Activated CD4-positive, alpha-beta T cell treated with anti-CD3 and anti-CD28 coated beads, Interleukin-10, Interleukin-2, amounts not matched to agents 100 ng/mL and 50 ng/mL, durations not matched to agents 16 hours and 8 hours (primary cell): ENCODE results near the gene ADGRD1.

Experiments used
- DNase-seq: peaks from one replicate; pipeline ENCODE4 v3.0.0-alpha.2; 2020

The ADGRD1 gene

DNA sequence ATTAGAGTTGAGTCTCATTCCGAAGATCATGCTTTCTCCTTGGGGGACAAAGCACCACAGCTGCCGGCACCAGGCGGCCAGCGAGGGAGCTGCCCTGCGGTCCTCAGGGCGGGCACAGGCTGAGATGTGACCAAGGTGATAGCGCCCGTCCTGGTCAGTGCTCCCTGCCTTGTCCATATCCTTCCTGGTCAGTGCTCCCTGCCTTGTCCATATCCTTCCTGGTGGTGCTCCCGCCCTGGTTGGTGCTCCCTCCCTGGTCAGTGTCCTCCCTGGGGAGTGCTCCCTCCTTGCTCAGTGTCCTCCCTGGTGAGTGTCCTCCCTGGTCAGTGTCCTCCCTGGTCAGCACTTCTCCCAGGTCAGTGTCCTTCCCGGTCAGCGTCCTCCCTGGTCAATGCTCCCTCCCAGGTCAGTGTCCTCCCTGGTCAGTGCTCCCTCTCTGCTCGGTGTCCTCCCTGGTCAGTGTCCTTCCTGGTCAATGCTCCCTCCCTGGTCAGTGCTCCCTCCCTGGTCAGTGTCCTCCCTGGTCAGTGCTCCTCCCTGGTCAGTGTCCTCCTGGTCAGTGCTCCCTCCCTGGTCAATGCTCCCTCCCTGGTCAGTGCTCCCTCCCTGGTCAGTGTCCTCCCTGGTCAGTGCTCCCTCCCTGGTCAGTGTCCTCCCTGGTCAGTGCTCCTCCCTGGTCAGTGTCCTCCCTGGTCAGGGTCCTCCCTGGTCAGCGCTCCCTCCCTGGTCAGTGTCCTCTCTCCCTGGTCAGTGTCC is 92.2 kb downstream of the ADGRD1 start:
- DNase-seq: no peak

DNA sequence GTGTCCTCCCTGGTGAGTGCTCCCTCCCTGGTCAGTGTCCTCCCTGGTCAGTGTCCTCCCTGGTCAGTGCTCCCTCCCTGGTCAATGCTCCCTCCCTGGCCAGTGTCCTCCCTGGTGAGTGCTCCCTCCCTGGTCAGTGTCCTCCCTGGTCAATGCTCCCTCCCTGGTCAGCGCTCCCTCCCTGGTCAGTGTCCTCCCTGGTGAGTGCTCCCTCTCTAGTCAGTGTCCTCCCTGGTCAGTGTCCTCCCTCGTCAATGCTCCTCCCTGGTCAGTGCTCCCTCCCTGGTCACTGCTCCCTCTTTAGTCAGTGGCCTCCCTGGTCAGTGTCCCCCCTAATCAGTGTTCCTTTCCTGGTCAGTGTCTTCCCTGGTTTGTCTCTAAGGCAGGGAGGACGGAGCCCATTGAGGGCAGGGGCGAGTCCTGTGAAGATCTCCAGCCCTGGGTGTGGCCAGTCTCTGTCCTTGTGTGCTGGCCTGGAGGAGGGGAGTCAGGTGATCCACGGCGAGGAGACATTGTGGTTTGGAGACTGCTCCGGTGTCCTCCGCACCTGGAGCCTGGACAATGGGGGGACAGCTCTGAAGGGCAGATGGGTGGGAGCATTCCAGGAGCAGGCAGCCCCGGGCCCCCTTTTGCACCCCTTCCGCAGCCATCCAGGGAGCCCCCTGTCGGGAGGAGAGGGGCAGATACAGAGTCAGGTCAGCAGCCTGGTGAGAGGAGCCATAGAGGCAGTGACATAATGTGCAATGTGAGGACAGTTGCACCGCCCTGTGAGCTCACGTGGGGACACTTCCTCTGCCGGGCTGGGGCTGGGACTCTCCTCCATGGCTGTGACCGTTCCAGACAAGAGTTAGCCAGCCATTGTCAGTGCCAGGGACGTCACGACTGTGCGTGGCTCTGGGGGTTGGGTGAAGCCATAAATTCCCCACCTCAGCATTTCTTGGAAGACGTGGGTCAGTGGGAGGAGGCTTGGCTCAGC is 93.4 kb downstream of the ADGRD1 start:
- DNase-seq: no peak

DNA sequence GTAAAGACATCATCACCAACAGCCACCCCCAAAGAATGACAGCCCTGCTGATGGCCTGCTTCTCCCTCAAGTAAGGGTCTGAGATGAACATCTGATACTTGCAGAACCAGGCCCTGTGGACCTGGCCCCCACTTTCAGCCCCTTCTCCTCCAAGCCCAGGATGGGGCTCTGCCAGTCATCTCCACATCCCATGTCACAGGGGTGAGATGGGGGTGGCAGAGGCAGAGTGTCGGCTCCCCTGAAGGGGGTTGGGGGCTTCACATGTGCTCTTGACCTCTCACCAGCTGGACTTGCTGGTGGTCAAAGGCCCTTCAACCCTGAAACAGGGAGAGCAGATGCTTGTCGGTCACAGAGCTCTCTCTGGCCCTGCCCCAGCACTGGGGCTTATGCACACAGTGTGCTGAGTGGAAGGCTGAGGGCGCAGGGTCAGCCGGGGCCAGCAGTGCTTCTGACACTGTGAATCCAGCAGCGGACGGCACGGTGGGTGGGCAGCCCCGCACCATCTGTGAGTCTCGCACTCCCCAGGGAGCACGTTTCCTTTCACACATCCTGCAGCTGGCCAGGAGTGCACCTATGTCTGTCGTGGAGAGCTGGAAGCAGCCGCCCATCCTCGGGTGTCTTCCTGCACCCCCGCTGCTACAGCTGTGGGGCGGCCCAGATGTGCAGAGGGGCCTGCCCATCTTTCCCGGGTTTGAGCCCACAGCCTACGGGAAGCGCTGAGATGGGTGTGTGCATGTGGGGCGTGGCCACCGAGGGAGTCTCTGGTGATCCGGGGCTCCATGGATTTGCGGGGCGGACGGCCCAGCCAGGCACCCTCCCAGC is 94.3 kb downstream of the ADGRD1 start:
- no peak for DNase-seq

DNA sequence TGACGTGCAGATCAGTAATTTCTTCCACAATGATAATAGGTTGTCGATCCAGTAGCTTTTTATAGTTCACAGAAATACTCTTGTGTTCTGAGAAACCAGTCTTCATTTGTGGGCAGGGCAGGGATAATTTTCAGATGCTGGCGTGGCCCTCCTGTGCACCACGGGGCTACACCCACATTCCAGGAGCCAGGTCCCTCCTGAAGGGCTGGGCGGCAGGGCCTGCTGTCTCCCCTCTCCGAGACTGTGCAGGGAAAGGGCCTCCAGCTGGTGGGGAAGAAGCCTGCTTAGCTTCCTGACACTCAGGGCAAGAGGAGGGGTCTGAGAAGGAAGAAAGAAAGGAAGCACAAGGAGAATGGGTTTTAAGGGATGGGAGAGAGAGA is 94.9 kb downstream of the ADGRD1 start:
- DNase-seq: no peak

DNA sequence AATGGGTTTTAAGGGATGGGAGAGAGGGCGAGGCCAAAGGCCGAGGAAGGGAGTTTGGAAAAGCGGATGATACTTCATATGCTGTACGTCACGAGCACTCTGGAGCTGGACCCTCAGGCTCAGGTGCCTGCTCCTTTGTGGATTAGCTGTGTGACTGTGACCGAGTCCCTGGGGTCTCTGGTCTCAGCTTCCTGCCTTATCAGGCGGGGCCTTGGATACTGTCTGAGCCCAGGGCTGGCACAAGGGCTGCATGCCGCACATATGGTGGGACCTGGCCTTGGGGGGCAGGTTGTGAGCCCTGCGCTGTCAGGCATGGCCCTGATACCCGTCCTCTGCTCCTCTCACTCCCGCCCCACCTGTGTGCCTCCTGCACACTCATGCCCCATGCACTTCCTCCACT is 95.3 kb downstream of the ADGRD1 start:
- no peak for DNase-seq

DNA sequence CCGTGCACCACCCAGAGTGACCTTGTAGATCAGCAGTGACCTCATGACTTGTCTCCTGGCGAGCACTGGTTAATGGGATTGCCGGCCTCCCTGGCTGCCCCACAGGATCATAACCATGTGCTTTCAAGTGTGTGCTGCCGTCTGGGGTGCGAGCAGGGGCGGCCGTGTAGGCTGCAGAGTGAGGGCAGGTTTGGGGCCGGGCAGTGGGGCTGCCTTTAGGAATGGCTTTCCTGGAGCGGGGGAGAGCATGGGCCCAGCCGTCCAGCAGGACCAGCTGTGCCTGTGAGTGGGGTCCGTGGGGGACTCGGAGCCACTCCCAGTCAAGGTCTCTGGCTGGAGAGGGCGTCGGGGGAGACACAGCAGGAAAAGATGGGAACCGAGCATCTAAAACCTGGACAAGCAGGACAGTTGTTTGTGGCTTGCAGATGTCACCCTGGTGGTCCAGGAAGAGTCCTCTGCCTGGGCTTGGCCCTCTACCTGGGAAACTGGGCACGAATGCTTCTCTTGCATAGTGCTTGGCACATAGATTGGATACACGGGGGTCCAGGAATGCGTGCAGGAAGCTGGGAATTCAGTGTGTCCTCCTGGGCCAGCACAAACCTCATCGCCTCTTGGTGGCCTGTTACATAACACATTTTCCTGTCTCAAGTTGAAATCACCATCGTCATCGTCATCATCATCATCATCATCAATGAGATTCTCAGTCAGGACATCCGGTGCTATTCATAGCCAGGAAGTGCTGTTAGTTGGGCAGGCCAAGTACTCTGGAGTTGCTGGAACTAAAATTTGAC is 96.0 kb downstream of the ADGRD1 start:
- no peak for DNase-seq

DNA sequence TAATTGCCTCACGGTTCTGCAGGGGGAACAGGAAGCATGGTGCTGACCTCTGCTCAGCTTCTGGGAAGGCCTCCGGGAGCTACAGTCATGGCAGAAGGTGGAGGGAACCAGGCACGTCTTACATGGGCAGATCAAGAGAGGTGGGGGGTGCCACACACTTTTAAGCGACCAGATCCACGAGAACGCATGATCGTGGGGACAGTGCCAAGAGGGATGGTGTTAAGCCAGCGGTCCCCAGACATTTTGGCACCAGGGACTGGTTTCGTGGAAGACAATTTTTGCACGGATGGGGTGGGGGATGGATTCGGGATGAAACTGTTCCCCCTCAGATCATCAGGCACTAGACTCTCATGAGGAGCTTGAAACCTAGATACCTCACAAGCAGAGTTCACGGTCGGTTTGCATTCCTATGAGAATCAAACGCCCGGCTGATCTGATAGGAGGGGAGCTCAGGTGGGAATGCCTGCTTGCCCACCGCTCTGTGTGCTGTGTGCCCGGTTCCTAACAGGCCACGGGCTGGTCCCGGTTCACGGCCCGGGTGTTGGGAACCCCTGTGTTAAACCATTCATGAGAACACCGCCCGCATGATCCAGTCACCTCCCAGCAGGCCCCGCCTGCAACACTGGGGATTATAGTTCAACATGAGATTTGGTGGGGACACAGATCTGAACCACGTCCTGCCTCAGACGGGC is 96.9 kb downstream of the ADGRD1 start:
- no peak for DNase-seq

DNA sequence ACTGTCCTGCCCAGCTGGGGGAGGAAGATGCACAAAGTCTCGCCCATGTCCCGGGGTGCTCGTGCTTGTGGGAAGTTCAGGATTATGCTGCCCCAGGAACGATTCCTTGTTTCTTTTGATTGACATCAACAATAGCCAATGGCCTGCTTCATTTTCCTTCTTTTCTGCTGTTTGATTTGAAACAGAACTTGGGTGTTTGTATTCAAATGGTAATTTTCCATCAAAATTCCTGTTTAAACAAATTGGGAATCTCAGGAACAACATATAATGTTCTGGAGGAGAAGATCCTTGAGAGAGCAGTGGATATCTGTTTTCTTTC is 97.4 kb downstream of the ADGRD1 start:
- DNase-seq: no peak

DNA sequence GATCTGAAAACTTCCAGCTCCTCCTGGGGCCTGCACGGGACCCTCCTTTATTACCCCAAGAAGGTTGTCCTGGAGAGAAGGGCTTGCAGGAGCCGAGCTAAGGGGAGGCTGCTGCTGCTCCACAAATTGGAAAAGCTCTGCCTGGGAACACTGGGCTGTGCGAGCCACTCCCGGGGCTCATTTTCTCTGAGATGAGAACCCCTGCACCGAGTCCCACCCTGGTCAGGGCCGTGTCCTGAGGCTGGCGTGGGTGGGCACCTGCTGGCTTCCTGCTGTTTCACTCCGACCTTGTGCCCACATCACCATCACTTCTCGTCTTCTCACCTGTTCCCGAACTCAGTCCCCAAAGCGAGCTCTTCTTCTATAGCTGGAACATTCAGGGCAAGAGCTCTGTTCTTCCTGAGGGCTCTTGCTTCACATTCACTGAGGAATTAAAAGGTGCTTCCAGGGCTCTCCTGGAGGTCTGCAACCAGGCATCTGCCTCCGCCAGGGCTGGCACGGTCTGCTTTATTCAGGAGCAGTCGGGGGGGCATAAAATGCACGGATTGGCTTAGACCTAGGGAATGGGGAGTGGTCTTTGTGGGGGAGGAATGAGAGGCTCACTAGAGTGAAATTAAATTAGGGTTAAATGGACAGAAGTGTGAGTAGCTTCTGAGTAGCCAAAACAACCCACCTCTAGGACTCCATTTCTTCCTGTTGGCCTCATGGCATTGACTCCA is 98.5 kb downstream of the ADGRD1 start:
- no peak for DNase-seq

DNA sequence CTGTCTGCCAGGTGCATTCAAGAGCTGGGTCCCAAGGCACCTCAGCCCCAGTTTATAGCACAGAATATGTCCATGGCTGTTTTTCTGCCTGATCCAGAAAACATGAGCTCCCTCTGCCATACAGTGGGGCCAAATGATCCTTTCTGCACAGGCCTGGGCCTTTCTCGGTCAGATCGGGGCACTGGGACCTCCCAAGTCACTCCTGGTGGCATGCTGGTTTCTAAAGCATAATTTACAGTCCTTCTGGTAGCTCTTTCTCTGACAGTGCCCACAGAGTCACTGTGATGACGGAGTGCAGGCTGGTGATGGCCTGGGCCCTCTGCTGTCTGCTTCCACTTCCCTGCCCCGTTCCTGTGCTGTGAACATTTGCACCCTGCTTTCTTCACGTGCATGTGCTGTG is 99.2 kb downstream of the ADGRD1 start:
- DNase-seq: no peak

DNA sequence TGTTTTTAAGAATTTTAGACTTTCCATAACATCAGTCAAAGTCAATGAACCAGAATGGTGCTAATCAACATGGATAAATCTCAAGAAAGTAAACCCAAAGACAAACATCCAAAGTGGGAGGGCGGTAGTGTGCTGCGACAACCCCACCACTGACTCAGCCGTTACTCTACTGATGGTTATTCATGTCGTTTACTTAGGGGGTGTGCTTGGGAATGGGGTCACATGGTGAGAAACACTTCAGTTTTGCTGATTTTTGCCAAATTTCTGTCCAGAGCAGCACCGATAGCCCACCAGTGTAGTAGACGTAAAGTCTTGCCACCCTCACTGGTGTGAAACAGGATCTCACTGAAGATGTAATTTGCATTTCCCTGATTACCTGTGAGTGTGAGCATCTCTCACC is 99.9 kb downstream of the ADGRD1 start:
- no peak for DNase-seq

DNA sequence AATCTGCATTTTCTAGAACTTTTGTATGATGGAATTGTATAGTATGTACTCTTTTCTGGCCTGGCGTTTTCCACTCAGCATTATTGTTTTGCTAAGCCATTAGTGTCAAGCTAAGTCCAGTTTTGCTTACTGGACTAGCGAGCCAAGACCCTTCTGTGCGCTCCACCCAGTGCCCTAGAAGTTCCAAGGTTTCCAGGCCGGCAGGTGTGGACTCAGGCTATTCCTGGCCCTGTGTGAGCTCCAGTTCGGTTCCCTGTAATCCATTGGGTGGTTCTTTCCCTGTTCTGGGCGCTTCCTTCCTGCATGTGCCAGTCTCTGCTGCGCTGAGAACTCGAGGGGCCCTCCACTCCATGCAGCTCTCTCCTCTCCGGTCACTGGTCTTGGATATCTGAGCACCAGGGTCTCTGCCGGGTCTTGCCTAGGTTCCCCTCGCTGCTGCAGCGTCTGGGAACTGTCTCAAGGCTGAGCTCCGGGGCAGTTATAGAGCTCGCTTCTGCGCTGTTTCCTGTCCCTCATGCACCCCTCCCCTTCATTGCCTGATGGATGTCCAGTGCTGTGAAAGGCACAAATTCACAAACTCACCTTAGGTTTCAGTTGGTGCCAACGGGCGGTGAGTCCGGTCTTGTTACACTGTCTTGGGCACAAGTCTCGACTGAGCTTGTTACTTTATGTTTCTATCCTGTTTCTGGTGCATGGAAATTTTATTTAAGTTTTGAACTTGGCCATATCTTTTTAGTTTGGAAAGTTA is 100.8 kb downstream of the ADGRD1 start:
- no peak for DNase-seq

DNA sequence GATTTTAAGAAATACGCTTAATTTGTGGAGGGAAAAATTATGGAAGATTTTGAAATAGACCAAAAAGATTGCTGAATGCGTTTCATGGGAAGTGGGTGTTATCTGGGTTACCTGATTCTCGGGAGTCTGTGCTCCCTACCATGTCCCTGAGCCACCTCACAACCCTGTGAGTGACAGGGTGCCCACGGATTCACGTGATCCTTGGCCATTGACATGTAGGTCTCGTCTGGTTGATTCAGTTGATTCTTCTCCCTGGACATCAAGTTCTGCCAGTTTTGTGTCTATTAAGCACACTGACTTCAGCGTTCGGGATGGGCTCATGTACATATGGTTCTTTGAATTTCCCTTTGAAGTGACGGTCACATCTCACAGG is 101.4 kb downstream of the ADGRD1 start:
- no peak for DNase-seq

DNA sequence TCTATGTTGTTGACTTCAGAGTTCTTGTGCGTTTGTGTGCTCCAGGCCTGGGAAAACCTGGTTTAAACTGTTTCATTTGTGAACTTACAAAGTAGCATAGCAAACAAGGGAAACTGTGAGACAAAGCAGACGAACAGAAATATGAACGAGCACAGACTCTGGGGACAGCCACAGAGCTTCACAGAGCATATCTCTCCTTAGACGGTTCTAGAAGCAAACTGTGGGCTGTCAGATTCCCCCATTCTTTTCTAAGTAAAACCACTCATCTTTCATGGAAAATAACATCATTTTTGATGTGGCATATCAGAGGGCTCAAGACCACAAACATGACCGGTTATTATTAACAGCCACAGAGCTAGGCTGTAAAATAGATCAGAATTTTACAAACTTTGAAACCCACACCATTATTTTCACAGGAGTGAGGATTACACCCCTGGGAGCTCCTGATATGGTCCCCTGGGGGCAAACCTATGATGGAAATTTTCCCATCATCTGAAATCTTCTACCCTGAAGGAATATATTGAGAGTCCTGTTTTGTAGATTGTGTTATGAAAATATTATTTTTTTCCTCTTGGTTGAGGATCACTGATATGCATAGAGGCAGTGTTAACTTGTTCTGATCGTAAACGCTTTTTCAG is 102.0 kb downstream of the ADGRD1 start:
- no peak for DNase-seq

DNA sequence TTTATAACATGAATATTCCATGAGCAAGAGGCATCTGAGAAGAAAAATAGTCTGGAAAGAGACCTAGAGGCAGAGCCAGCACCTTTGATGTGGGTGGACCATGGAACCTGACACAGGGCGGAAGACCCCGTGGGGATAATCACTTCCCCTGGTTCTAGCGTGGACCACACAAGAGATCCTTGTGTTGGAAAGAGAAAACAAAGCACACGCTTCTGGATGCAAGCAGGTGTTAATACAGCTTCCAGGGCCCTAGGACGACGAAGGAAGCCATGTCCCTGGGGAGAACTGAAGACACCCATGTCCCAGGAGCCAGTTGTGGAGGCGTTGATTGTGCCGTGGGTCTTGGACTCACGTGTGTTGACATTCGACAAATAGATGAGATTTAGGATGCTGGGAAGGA is 102.9 kb downstream of the ADGRD1 start:
- DNase-seq: no peak

DNA sequence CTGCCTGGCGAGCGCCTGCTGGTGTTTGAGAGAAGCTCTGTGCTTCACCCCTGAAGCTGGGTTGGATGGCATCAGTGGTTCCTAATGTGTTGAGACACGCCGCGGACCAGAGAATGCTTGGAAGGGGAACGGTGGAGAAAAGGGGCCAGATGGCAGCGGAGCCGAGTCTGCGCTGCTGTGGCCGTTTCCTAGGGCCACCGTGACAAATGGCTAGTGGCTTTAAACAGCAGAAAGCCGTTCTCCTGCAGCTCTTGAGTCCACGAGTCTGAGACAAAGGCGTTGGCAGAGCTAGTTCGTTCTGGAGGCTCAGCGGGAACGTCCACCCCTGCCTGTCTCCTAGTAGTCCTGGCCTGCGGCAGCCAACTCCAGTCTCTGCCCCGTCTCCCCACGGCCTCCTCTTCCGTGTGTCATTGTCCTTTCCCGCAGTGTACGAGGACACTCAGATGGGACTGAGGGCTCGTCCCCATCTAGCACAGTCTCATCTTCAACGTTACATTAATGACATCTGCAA is 103.6 kb downstream of the ADGRD1 start:
- DNase-seq: no peak

DNA sequence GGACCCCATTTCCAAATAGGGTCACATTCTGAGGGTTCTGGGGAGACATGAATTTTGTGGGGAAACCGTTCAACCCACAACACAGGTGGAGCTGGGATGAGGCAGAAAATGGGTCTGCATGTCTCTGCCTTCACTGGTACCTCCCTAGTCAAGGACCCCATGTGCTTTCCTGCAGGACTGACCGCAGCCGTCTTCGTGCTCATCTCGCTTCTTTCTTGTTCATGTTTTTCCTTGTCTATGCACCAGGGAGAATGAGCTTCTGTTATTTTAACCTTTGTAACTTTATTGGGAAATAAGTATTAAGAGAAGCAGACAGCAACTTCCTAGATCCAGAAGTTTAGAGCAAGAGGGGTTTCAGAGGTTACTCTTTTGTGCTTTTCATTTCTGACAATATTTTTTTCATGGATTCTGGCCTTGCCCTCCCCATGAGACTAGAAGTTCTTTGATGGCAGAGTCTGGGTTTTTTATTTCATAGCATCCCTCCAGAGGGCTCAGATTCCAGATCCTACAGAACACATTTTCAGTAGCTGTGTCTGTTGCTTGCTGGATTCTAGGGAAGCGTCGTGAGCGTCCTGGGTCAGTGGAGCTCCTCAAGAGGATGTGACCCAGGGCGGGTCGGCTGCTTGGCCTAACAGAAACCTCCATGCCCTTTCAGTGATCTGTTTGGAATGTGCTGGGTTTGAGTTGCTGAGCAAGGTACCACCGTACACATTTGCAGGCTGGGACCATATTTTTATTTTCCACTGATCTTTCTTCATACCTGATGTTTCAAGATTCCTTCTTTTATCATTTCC is 104.2 kb downstream of the ADGRD1 start:
- no peak for DNase-seq

DNA sequence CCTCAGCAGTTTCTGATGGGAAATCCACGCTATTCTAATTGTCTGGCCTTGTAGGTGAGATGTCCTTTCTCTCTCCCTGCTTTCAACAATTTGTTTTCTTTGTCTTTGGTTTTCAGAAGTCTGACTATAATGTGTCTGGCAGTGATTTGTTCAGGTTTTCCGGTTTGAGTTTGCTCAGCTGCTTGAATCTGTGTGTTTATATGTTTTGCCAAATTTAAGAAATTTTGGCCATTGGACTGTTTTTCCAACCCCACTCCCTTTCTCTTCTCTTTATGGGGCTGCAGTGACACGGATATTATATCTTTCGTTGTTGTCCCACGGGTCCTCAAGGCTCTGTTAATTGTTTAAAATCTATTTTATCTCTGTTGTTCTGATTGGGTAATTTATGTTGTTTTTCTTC is 105.0 kb downstream of the ADGRD1 start:
- DNase-seq: no peak
